ENCODE data around the gene IL19.
"Not testable (repeated sequence)": the region's sequence is repeated elsewhere in the genome, so short reads cannot be mapped to it uniquely, and the experiment has no call there.

IL19 gene

GRCh38 chr1:206846487-206846886, 75.9 kb downstream of the IL19 start:
- Histone ChIP-seq H3K9me3 (ENCODE audit: control insufficient read depth, low read length) (no peaks in the 10 kb centered on the region), H3K36me3 (ENCODE audit: control insufficient read depth, insufficient read depth, low read length) (no peaks in the 10 kb centered on the region), H3K27ac (ENCODE audit: low read depth, low read length, severe bottlenecking) (no peak overlapping the region), H3K4me1 (ENCODE audit: control insufficient read depth, insufficient read depth, low read length, poor library complexity, severe bottlenecking) (no peaks in the 10 kb centered on the region), H3K4me3 (ENCODE audit: extremely low read depth, insufficient read depth, low read length, poor library complexity, severe bottlenecking) (no peak overlapping the region)

- Histone ChIP-seq H3K9me3 (ENCODE audit: control insufficient read depth, low read length) (peaks cover 2% of the 10 kb centered on the region), H3K36me3 (ENCODE audit: control insufficient read depth, insufficient read depth, low read length) (no peaks in the 10 kb centered on the region), H3K4me3 (ENCODE audit: extremely low read depth, insufficient read depth, low read length, poor library complexity, severe bottlenecking) (no peak overlapping the region), H3K4me1 (ENCODE audit: control insufficient read depth, insufficient read depth, low read length, poor library complexity, severe bottlenecking) (no peaks in the 10 kb centered on the region), H3K27ac (ENCODE audit: low read depth, low read length, severe bottlenecking) (no peak overlapping the region)
- 85 to 86% methylated on average over 3 of the region's 3 CpGs for WGBS, 2 experiments (ENCODE audit: insufficient coverage in 2 of 2)
These were observed 76.8 kb downstream of the IL19 start for GRCh38 chr1:206847337-206847834.

GRCh38 chr1:206847946-206848345, 77.4 kb downstream of the IL19 start:
- H3K4me3 ChIP-seq (ENCODE audit: extremely low read depth, insufficient read depth, low read length, poor library complexity, severe bottlenecking), result no peak overlapping the region
- H3K4me1 ChIP-seq (ENCODE audit: control insufficient read depth, insufficient read depth, low read length, poor library complexity, severe bottlenecking), result no peaks in the 10 kb centered on the region
- H3K27ac ChIP-seq (ENCODE audit: low read depth, low read length, severe bottlenecking), result no peak overlapping the region
- no peaks in the 10 kb centered on the region for H3K36me3 ChIP-seq (ENCODE audit: control insufficient read depth, insufficient read depth, low read length)
- H3K9me3 ChIP-seq (ENCODE audit: control insufficient read depth, low read length), result peaks cover 2% of the 10 kb centered on the region
- no CpG with 5 or more reads among the region's 1 CpG for WGBS, 2 experiments (ENCODE audit: insufficient coverage in 2 of 2)

GRCh38 chr1:206850401-206850800, 79.8 kb downstream of the IL19 start:
- no peaks in the 10 kb centered on the region for H3K36me3 ChIP-seq (ENCODE audit: control insufficient read depth, insufficient read depth, low read length)
- peaks cover 2% of the 10 kb centered on the region for H3K9me3 ChIP-seq (ENCODE audit: control insufficient read depth, low read length)
- H3K4me1 ChIP-seq (ENCODE audit: control insufficient read depth, insufficient read depth, low read length, poor library complexity, severe bottlenecking), result no peaks in the 10 kb centered on the region
- WGBS, 2 experiments (ENCODE audit: insufficient coverage in 2 of 2), result no CpG with 5 or more reads among the region's 2 CpGs
- no peak overlapping the region for H3K4me3 ChIP-seq (ENCODE audit: extremely low read depth, insufficient read depth, low read length, poor library complexity, severe bottlenecking)
- no peak overlapping the region for H3K27ac ChIP-seq (ENCODE audit: low read depth, low read length, severe bottlenecking)

- Histone ChIP-seq H3K4me1 (ENCODE audit: control insufficient read depth, insufficient read depth, low read length, poor library complexity, severe bottlenecking) (no peaks in the 10 kb centered on the region), H3K27ac (ENCODE audit: low read depth, low read length, severe bottlenecking) (no peak overlapping the region), H3K36me3 (ENCODE audit: control insufficient read depth, insufficient read depth, low read length) (no peaks in the 10 kb centered on the region), H3K4me3 (ENCODE audit: extremely low read depth, insufficient read depth, low read length, poor library complexity, severe bottlenecking) (no peak overlapping the region), H3K9me3 (ENCODE audit: control insufficient read depth, low read length) (peaks cover 2% of the 10 kb centered on the region)
- 71 to 94% methylated on average over 1 to 2 of the region's 5 CpGs for WGBS, 2 experiments (ENCODE audit: insufficient coverage in 2 of 2)
These were observed 80.9 kb downstream of the IL19 start for GRCh38 chr1:206851341-206852010.

- not testable (repeated sequence) for H3K36me3 ChIP-seq (ENCODE audit: control insufficient read depth, insufficient read depth, low read length); H3K4me1 ChIP-seq (ENCODE audit: control insufficient read depth, insufficient read depth, low read length, poor library complexity, severe bottlenecking); H3K9me3 ChIP-seq (ENCODE audit: control insufficient read depth, low read length); H3K4me3 ChIP-seq (ENCODE audit: extremely low read depth, insufficient read depth, low read length, poor library complexity, severe bottlenecking); H3K27ac ChIP-seq (ENCODE audit: low read depth, low read length, severe bottlenecking)
- WGBS, 2 experiments (ENCODE audit: insufficient coverage in 2 of 2), result no CpG with 5 or more reads among the region's 2 CpGs
These were observed 82.1 kb downstream of the IL19 start for GRCh38 chr1:206852662-206853061.

- H3K27ac ChIP-seq (ENCODE audit: low read depth, low read length, severe bottlenecking); H3K4me3 ChIP-seq (ENCODE audit: extremely low read depth, insufficient read depth, low read length, poor library complexity, severe bottlenecking); H3K9me3 ChIP-seq (ENCODE audit: control insufficient read depth, low read length); H3K4me1 ChIP-seq (ENCODE audit: control insufficient read depth, insufficient read depth, low read length, poor library complexity, severe bottlenecking); H3K36me3 ChIP-seq (ENCODE audit: control insufficient read depth, insufficient read depth, low read length): not testable (repeated sequence)
These were observed 83.1 kb downstream of the IL19 start for GRCh38 chr1:206853696-206854095.

- Histone ChIP-seq H3K4me1 (ENCODE audit: control insufficient read depth, insufficient read depth, low read length, poor library complexity, severe bottlenecking) (peaks cover 5% of the 10 kb centered on the region), H3K9me3 (ENCODE audit: control insufficient read depth, low read length) (peaks cover 2% of the 10 kb centered on the region), H3K36me3 (ENCODE audit: control insufficient read depth, insufficient read depth, low read length) (no peaks in the 10 kb centered on the region), H3K27ac (ENCODE audit: low read depth, low read length, severe bottlenecking) (no peak overlapping the region), H3K4me3 (ENCODE audit: extremely low read depth, insufficient read depth, low read length, poor library complexity, severe bottlenecking) (no peak overlapping the region)
- whole genome bisulfite sequencing, 2 experiments (ENCODE audit: insufficient coverage in 2 of 2), result 75 to 83% methylated on average over 1 to 2 of the region's 3 CpGs
These were observed 84.0 kb downstream of the IL19 start for GRCh38 chr1:206854401-206855129.

- no peak overlapping the region for H3K27ac ChIP-seq (ENCODE audit: low read depth, low read length, severe bottlenecking)
- 92 to 100% methylated on average over 2 of the region's 2 CpGs for WGBS, 2 experiments (ENCODE audit: insufficient coverage in 2 of 2)
These were observed 85.3 kb downstream of the IL19 start for GRCh38 chr1:206855859-206856258.

GRCh38 chr1:206856674-206857464, 86.3 kb downstream of the IL19 start:
- H3K36me3 ChIP-seq (ENCODE audit: control insufficient read depth, insufficient read depth, low read length), result no peaks in the 10 kb centered on the region
- peaks cover 5% of the 10 kb centered on the region for H3K4me1 ChIP-seq (ENCODE audit: control insufficient read depth, insufficient read depth, low read length, poor library complexity, severe bottlenecking)
- no peak overlapping the region for H3K27ac ChIP-seq (ENCODE audit: low read depth, low read length, severe bottlenecking)
- H3K4me3 ChIP-seq (ENCODE audit: extremely low read depth, insufficient read depth, low read length, poor library complexity, severe bottlenecking), result no peak overlapping the region
- WGBS, 2 experiments (ENCODE audit: insufficient coverage in 2 of 2), result 92% methylated on average over 4 of the region's 5 CpGs
- H3K9me3 ChIP-seq (ENCODE audit: control insufficient read depth, low read length), result peaks cover 2% of the 10 kb centered on the region

More at GRCh38 chr1:206855859-206856258, 85.3 kb downstream of the IL19 start:
- Histone ChIP-seq H3K36me3 (ENCODE audit: control insufficient read depth, insufficient read depth, low read length) (no peaks in the 10 kb centered on the region), H3K9me3 (ENCODE audit: control insufficient read depth, low read length) (peaks cover 2% of the 10 kb centered on the region), H3K4me3 (ENCODE audit: extremely low read depth, insufficient read depth, low read length, poor library complexity, severe bottlenecking) (no peak overlapping the region), H3K4me1 (ENCODE audit: control insufficient read depth, insufficient read depth, low read length, poor library complexity, severe bottlenecking) (peaks cover 5% of the 10 kb centered on the region)

Data from mesodermal cell (in vitro differentiated cells).